ENCODE measurements around the gene FHL2. TPM values are rescaled to one million over a fixed set of nuclear protein-coding genes. Genes with fewer than 3 reads are reported as not detected.

The FHL2 gene
- total and polyA plus RNA-seq, 9 of the 15 experiments (the other 6 are each of a cell fraction or from before 2014, with no cell fraction given): 7.5 to 33.1 (median 23.9) TPM

- no peaks in the 10 kb centered on the region for H3K9me3 ChIP-seq (replicated peaks; ENCODE audit: control insufficient read depth, insufficient read depth, low read depth, low read length)
- no TSS peak for BruUV-seq (replicated peaks)
- in situ Hi-C loops (cut with MboI) (no loop called here), intact Hi-C loops (cut with micrococcal nuclease) (loop anchor here (2.0 kb wide), 1 partner anchor 143 kb away; no protein-coding TSS in a partner anchor)
- H3K4me3 ChIP-seq: no peak overlapping the region
- WGBS (ENCODE audit: insufficient coverage, low coverage, missing lambda C conversion rate): 78% methylated on average over 3 of the region's 3 CpGs
- no peak overlapping the region for H3K27ac ChIP-seq (ENCODE audit: extremely low read depth, low read depth, low read length)
- H3K9me1 ChIP-seq (ENCODE audit: control insufficient read depth, insufficient read depth, low read length): no peaks in the 10 kb centered on the region
- no peak overlapping the region for H3K9ac ChIP-seq (ENCODE audit: insufficient read depth in 1 of 2, low read depth in 2 of 2, low read length in 2 of 2)
- H3K27me3 ChIP-seq (ENCODE audit: control insufficient read depth in 2 of 2, insufficient read depth in 2 of 2, low read length in 2 of 2): no peaks in the 10 kb centered on the region
- H4K20me1 ChIP-seq (replicated peaks; ENCODE audit: control insufficient read depth, insufficient read depth, low read length): no peaks in the 10 kb centered on the region
- no peak overlapping the region for H2AFZ ChIP-seq (ENCODE audit: low read depth, low read length)
- peak in 1 of 4 experiments; percentile 29 for DNase-seq (ENCODE audit: extremely low read depth in 1 of 4, low spot score in 3 of 4)
- H3K4me1 ChIP-seq (replicated peaks in 1 of 2; ENCODE audit: control insufficient read depth in 2 of 2, insufficient read depth in 2 of 2, low read length in 2 of 2): peaks cover 0 to 20% of the 10 kb centered on the region in 2 experiments; a peak in 3 of 5 replicates
- H3K79me2 ChIP-seq (ENCODE audit: control insufficient read depth, insufficient read depth, low read length): no peaks in the 10 kb centered on the region
- CTCF ChIA-PET (ENCODE audit: low intra/inter-chr PET ratio): interaction anchor here (1.2 to 1.9 kb wide), 2 partner anchors 139 to 143 kb away, joined by 4 to 18 read pairs; no protein-coding TSS in a partner anchor
- H3K4me2 ChIP-seq (ENCODE audit: insufficient read depth, low read length): no peak overlapping the region
- peak; percentile 20; the same call in 1 of the 3 replicates for ATAC-seq
- POLR2A ChIA-PET: interaction anchor here (0.6 to 2.4 kb wide), 2 partner anchors 17 to 99 kb away, joined by 3 to 7 read pairs; no protein-coding TSS in a partner anchor
- peaks cover 48% of the 10 kb centered on the region; the same call in 2 of the 3 replicates for H3K36me3 ChIP-seq (ENCODE audit: control insufficient read depth, insufficient read depth, low read length)
- no peak for FAIRE-seq
- TF ChIP-seq KDM4B (IDR thresholded peaks at IDR 0.05; ENCODE audit: borderline replicate concordance in 2 of 2, low read depth in 1 of 2) (no peak), ZC3H11A (IDR thresholded peaks at IDR 0.05; ENCODE audit: low read depth, low read length) (no peak), ADNP (tag; IDR thresholded peaks at IDR 0.05) (no peak), HINFP (tag; conservative IDR thresholded peaks at IDR 0.05; ENCODE audit: low read depth) (no peak), ZKSCAN1 (IDR thresholded peaks at IDR 0.05; ENCODE audit: low read depth, low read length) (no peak), NR2F6 (CRISPR knock-in tag; IDR thresholded peaks at IDR 0.05) (no peak), POLR2AphosphoS5 (IDR thresholded peaks at IDR 0.05; ENCODE audit: control insufficient read depth, insufficient read depth, low read depth, low read length) (no peak), ARID2 (IDR thresholded peaks at IDR 0.05) (0 out of 2 replicates have a peak, but pooled peaks have one; percentile 10), YY1 (IDR thresholded peaks at IDR 0.05; ENCODE audit: borderline replicate concordance in 1 of 3, control insufficient read depth in 1 of 3, extremely low read depth in 1 of 3, insufficient read depth in 3 of 3, insufficient read length in 1 of 3, insufficient replicate concordance in 2 of 3, low read depth in 1 of 3, low read length in 2 of 3) (no peak), TCFL5 (CRISPR knock-in tag; conservative IDR thresholded peaks at IDR 0.05) (no peak), MAX (CRISPR knock-in tag; IDR thresholded peaks at IDR 0.05) (no peak), RBM39 (optimal IDR thresholded peaks at IDR 0.05; ENCODE audit: low read depth, low read length) (no peak), HDGF (IDR thresholded peaks at IDR 0.05) (no peak), DIDO1 (tag; IDR thresholded peaks at IDR 0.05; ENCODE audit: low read depth) (no peak), TAF7 (tag; IDR thresholded peaks at IDR 0.05) (no peak), NEUROD1 (IDR thresholded peaks at IDR 0.05; ENCODE audit: borderline replicate concordance, low read depth, low read length, partially characterized antibody) (no peak)
Observed at GRCh38 chr2:105377871-105378270, 21.0 kb downstream of the FHL2 start.
